A549 (cell line): ENCODE results near the gene PKP1.

ENCODE experiments used
- CTCF ChIP-seq: fragments of >200 bp; sonication (Bioruptor Twin); formaldehyde crosslinking; IDR thresholded peaks from 3 replicates; pipeline ENCODE4 v1.5.1; 2016
- ELK1 ChIP-seq: fragments of 150-350 bp; IDR thresholded peaks from 2 replicates; pipeline ENCODE4 v1.6.1; 2014; ENCODE audit warnings: low read depth, mild to moderate bottlenecking, low read length
- EP300 ChIP-seq, 2 experiments: fragments of >200 bp; sonication (Bioruptor Twin); formaldehyde crosslinking; IDR thresholded peaks; 2 replicates in 1 of 2; 3 replicates in 1 of 2; pipeline ENCODE4 v1.6.1; 2016 to 2017
- HMGXB4 ChIP-seq: fragments of 250-450 bp; sonication (Bioruptor Pico); IDR thresholded peaks from 2 replicates; pipeline ENCODE4 v1.5.0; 2021; ENCODE audit warnings: mild to moderate bottlenecking, moderate library complexity, borderline replicate concordance
- HOXB13 ChIP-seq: fragments of 250-450 bp; sonication (Bioruptor Pico); IDR thresholded peaks from 2 replicates; pipeline ENCODE4 v1.5.0; 2020; ENCODE audit warnings: low read depth, mild to moderate bottlenecking, moderate library complexity
- MAX ChIP-seq: IDR thresholded peaks from 2 replicates; pipeline ENCODE4 v1.6.1; 2012
- MAZ ChIP-seq: fragments of 150-350 bp; IDR thresholded peaks from 2 replicates; pipeline ENCODE4 v1.6.1; 2014; ENCODE audit warnings: antibody characterized with exemption, low read depth, low read length, borderline replicate concordance
- PBX3 ChIP-seq: IDR thresholded peaks from 2 replicates; pipeline ENCODE4 v1.6.1; 2012
- POLR2A ChIP-seq: IDR thresholded peaks from 2 replicates; pipeline ENCODE4 v1.6.1; 2012; ENCODE audit warnings: mild to moderate bottlenecking, low read length
- RAD21 ChIP-seq, 2 experiments: fragments of >200 bp in 1 of 2; sonication (Bioruptor Twin) in 1 of 2; formaldehyde crosslinking in 1 of 2; IDR thresholded peaks in 1 of 2; conservative IDR thresholded peaks in 1 of 2; 2 replicates in 1 of 2; 3 replicates in 1 of 2; pipeline ENCODE4 v1.6.1; 2012 to 2018; ENCODE audit warnings: inconsistent platforms in 1 of 2
- REST ChIP-seq: fragments of 200-600 bp; sonication (generic); IDR thresholded peaks from 2 replicates; pipeline ENCODE4 v1.6.1; 2016; ENCODE audit warnings: antibody characterized with exemption, mild to moderate bottlenecking, moderate library complexity
- RNF2 ChIP-seq: fragments of 200-600 bp; sonication (generic); IDR thresholded peaks from 2 replicates; pipeline ENCODE4 v1.6.1; 2016; ENCODE audit warnings: low read depth, mild to moderate bottlenecking, antibody characterized with exemption, moderate library complexity, borderline replicate concordance
- USF2 ChIP-seq: fragments of 450-650 bp; IDR thresholded peaks from 2 replicates; pipeline ENCODE4 v1.6.1; 2014; ENCODE audit warnings: antibody characterized with exemption

GRCh38 chr1:201331166-201331565 is 47.9 kb downstream of the PKP1 start:
- TF ChIP-seq CTCF, result no peak
- no peak for TF ChIP-seq EP300 (IDR thresholded peaks at IDR 0.05)
- no peak for TF ChIP-seq REST
- TF ChIP-seq USF2, result no peak
- TF ChIP-seq RNF2, result no peak
- TF ChIP-seq MAX, result no peak
- no peak for TF ChIP-seq POLR2A
- TF ChIP-seq MAZ, result no peak
- TF ChIP-seq HOXB13 (CRISPR knock-in tag), result no peak
- no peak for TF ChIP-seq RAD21 (conservative IDR thresholded peaks at IDR 0.05 in 1 of 2, IDR thresholded peaks at IDR 0.05 in 1 of 2)
- no peak for TF ChIP-seq ELK1
- TF ChIP-seq PBX3, result no peak
- no peak for TF ChIP-seq HMGXB4 (CRISPR knock-in tag)
